Measurements from ENCODE around the gene EDA. TPM values are rescaled to one million over a fixed set of nuclear protein-coding genes. Genes with fewer than 3 reads are reported as not detected.

Gene EDA
- total RNA-seq, 2 donors from 2014 or later: 8.1 to 10.1 TPM

DNA sequence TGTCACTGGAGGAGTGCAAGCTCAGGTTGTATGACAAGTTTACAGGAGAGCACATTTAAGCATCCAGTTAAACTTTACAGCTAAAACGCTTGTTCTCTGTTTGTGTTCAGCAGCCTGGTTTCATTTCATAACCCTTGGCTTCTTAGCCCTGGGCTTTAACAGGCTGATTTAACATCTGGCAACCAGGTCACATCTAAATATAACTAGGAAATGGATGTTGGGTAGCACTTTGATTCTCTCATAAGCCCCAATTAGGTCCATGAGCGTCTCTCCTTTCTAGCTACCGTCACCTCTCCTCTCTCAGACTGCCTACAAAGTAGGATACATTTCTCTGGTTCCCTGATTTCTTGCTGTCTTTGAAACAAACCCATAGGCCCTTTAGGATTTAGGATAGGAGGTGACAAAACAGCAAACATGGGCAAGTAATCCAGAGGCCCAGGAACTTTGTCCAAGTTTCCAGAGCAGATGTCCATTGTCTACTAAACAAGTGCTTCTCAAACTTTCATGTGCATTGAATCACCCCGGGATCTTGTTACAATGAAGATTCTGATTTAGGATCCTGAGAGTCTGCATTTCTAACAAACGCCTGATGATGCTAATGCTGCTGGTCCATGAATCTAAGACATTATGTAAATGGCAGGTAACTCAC, 468.8 kb downstream of the EDA start:
- no peak for TF ChIP-seq POLR2AphosphoS5 (IDR thresholded peaks at IDR 0.05)
- no peak for TF ChIP-seq POLR2A (IDR thresholded peaks at IDR 0.05)
- TF ChIP-seq, protein P1, sequence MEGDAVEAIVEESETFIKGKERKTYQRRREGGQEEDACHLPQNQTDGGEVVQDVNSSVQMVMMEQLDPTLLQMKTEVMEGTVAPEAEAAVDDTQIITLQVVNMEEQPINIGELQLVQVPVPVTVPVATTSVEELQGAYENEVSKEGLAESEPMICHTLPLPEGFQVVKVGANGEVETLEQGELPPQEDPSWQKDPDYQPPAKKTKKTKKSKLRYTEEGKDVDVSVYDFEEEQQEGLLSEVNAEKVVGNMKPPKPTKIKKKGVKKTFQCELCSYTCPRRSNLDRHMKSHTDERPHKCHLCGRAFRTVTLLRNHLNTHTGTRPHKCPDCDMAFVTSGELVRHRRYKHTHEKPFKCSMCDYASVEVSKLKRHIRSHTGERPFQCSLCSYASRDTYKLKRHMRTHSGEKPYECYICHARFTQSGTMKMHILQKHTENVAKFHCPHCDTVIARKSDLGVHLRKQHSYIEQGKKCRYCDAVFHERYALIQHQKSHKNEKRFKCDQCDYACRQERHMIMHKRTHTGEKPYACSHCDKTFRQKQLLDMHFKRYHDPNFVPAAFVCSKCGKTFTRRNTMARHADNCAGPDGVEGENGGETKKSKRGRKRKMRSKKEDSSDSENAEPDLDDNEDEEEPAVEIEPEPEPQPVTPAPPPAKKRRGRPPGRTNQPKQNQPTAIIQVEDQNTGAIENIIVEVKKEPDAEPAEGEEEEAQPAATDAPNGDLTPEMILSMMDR (IDR thresholded peaks at IDR 0.05): no peak
- Histone ChIP-seq H3K27ac (no peak overlapping the region), H3K9me3 (no peaks in the 10 kb centered on the region), H3K27me3 (replicated peaks; ENCODE audit: insufficient read depth) (no peaks in the 10 kb centered on the region), H3K36me3 (no peaks in the 10 kb centered on the region), H3K4me3 (no peak overlapping the region), H3K4me1 (replicated peaks) (no peaks in the 10 kb centered on the region)
- 64% methylated on average over 4 of the region's 5 CpGs for WGBS
- no peak for DNase-seq (ENCODE audit: low spot score)
- intact Hi-C loops (cut with DNase I): no loop called here

DNA sequence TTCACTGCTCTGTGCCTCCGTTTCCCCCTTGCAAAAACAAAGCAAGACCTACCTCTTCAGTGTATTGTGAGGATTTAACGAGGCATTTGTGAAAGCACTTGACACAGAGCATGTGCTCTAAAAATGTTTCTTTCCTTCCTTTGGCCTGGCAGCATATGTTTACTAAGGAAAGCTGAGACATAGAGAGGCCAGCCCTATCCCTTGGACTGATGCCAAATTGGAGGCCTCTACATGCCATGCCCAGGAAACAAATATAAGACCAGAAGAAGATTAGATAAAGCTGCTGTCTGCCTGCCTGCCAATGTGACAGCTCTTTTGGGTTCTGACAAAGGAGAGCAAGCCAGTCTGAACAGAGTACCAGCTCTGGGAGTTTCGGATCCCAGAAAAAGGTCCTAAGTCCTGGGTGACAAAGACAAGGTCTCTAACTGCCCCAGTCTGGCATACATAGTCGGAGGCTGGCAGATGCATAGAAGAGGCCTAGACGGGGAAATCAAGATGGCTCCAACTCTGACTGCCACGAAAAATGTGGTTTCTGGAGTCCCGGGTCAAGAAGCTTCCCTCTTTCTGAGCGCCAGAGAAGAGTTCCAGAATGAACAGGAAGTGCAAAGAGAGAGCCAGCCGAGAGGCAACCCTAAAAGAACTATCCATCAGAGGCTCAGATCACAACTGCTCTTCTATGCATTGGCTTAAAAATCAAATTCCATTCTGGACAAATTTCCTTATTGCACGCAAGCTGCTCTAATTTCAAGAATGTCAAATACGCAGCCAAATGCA, 472.1 kb downstream of the EDA start:
- WGBS: 19% methylated on average over 11 of the region's 11 CpGs
- TF ChIP-seq, protein P1 (IDR thresholded peaks at IDR 0.05): no peak
- no peak for TF ChIP-seq POLR2A (IDR thresholded peaks at IDR 0.05)
- no peak for TF ChIP-seq POLR2AphosphoS5 (IDR thresholded peaks at IDR 0.05)
- intact Hi-C loops (cut with DNase I): no loop called here
- Histone ChIP-seq H3K4me1 (replicated peaks) (no peaks in the 10 kb centered on the region), H3K27me3 (replicated peaks; ENCODE audit: insufficient read depth) (no peaks in the 10 kb centered on the region), H3K27ac (no peak overlapping the region), H3K4me3 (no peak overlapping the region), H3K36me3 (no peaks in the 10 kb centered on the region), H3K9me3 (no peaks in the 10 kb centered on the region)
- DNase-seq (ENCODE audit: low spot score): peak; percentile 33

DNA sequence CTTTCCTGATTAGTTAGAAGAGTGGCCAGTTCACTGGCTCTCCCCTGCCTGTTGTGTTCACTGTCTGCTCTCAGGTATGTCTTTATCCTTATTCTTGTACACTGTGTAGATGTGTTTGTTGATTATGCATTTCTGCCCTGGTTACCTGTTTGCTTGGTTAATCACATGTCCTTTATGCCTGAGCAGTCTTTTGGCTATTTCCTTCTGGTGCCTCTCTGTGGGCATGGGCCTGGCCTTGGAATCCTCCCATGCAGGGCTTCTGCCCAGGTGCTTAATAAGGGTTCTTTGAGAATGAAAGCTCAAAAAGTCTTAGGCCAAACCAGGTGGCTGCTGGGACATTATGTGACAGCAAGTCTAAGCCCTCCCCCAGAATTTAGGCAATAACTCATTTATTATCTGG, 472.8 kb downstream of the EDA start:
- intact Hi-C loops (cut with DNase I): no loop called here
- Histone ChIP-seq H3K36me3 (no peaks in the 10 kb centered on the region), H3K9me3 (no peaks in the 10 kb centered on the region), H3K4me3 (no peak overlapping the region), H3K4me1 (replicated peaks) (no peaks in the 10 kb centered on the region), H3K27me3 (replicated peaks; ENCODE audit: insufficient read depth) (no peaks in the 10 kb centered on the region), H3K27ac (no peak overlapping the region)
- DNase-seq (ENCODE audit: low spot score): no peak
- TF ChIP-seq POLR2AphosphoS5 (IDR thresholded peaks at IDR 0.05) (no peak), POLR2A (IDR thresholded peaks at IDR 0.05) (no peak)
- TF ChIP-seq, protein P1 (IDR thresholded peaks at IDR 0.05): no peak

Small RNA genes lying within 50 kb of the gene (microRNA-seq; reads per million reads assigned to microRNA genes)
- gene MIR676: 6.0 reads per million, percentile 45 among the genes with 10 or more reads in this experiment

Small RNA genes lying within 50 kb of the gene (small RNA-seq; reads per million reads assigned to genes)
- gene MIR676 (0.30 to 0.56 reads per million in 2 donors), gene RF00012 (0 reads per million in 2 donors)

Other genes with a start within 250 kb of the EDA start
- 1 to 10 TPM; 2.1 to 2.2 TPM for gene NALF2, start 111.8 kb upstream of the EDA start, total RNA-seq